Liver (tissue), 9 donors: ENCODE results near the gene TANC1. TPM values are rescaled to one million over a fixed set of nuclear protein-coding genes. Genes with fewer than 3 reads are reported as not detected.
"Not testable (repeated sequence)": the region's sequence is repeated elsewhere in the genome, so short reads cannot be mapped to it uniquely, and the experiment has no call there.

Experiments used
- DNase-seq: peaks from one replicate; pipeline ENCODE4 v3.0.0-alpha.2; 2017; ENCODE audit warnings: low spot score
- H3K27ac ChIP-seq, 2 donors: one replicate each; pipeline ENCODE4 v1.7.0; 2013; ENCODE audit warnings: inconsistent platforms in 2 of 2, low read length in 2 of 2, control low read depth in 1 of 2, low read depth in 1 of 2, mild to moderate bottlenecking in 1 of 2
- H3K27me3 ChIP-seq, 4 donors: one replicate each; pipeline versions ENCODE4 v1.6.1 to v1.7.0; 2013; ENCODE audit warnings: low read length in 3 of 4, inconsistent platforms in 1 of 4, mild to moderate bottlenecking in 1 of 4, moderate library complexity in 1 of 4; ENCODE audit not compliant: control insufficient read depth in 4 of 4, insufficient read depth in 4 of 4
- H3K36me3 ChIP-seq, 4 donors: one replicate each; pipeline versions ENCODE4 v1.6.1 to v1.7.0; 2013; ENCODE audit warnings: low read length in 3 of 4, mild to moderate bottlenecking in 3 of 4, low read depth in 1 of 4, moderate library complexity in 1 of 4; ENCODE audit not compliant: control insufficient read depth in 4 of 4, insufficient read depth in 3 of 4
- H3K4me1 ChIP-seq, 4 donors: one replicate each; pipeline versions ENCODE4 v1.6.1 to v1.7.0; 2013; ENCODE audit warnings: low read length in 3 of 4, mild to moderate bottlenecking in 3 of 4, moderate library complexity in 1 of 4; ENCODE audit not compliant: control insufficient read depth in 4 of 4, insufficient read depth in 4 of 4
- H3K4me3 ChIP-seq, 3 donors: one replicate each; pipeline versions ENCODE4 v1.6.1 to v1.7.0; 2013; ENCODE audit warnings: low read length in 3 of 3, control low read depth in 1 of 3, low read depth in 1 of 3, mild to moderate bottlenecking in 1 of 3
- H3K9ac ChIP-seq, 2 donors: one replicate each; pipeline ENCODE4 v1.7.0; 2013; ENCODE audit warnings: low read length in 2 of 2, mild to moderate bottlenecking in 2 of 2, moderate library complexity in 2 of 2, control low read depth in 1 of 2, low read depth in 1 of 2
- H3K9me3 ChIP-seq, 4 donors: one replicate each; pipeline versions ENCODE4 v1.6.1 to v1.7.0; 2013; ENCODE audit warnings: low read length in 3 of 4; ENCODE audit not compliant: control insufficient read depth in 4 of 4
- EGR1 ChIP-seq, 2 donors: IDR thresholded peaks; 2 replicates each; pipeline ENCODE4 v1.6.1; 2016 to 2018; ENCODE audit warnings: antibody characterized with exemption in 2 of 2, low read depth in 2 of 2
- FOXA1 ChIP-seq: IDR thresholded peaks from 2 replicates; pipeline ENCODE4 v1.6.1; 2016; ENCODE audit warnings: antibody characterized with exemption
- FOXA2 ChIP-seq: IDR thresholded peaks from 2 replicates; pipeline ENCODE4 v1.6.1; 2016; ENCODE audit warnings: antibody characterized with exemption
- GABPA ChIP-seq, 2 donors: IDR thresholded peaks in 1 of 2; conservative IDR thresholded peaks in 1 of 2; 2 replicates each; pipeline ENCODE4 v1.6.1; 2016; ENCODE audit warnings: antibody characterized with exemption in 2 of 2, mild to moderate bottlenecking in 1 of 2, moderate library complexity in 1 of 2
- HNF4A ChIP-seq, 2 donors: conservative IDR thresholded peaks; 2 replicates each; pipeline ENCODE4 v1.6.1; 2016; ENCODE audit warnings: antibody characterized with exemption in 2 of 2, mild to moderate bottlenecking in 2 of 2
- HNF4G ChIP-seq: IDR thresholded peaks from 2 replicates; pipeline ENCODE4 v1.6.1; 2016; ENCODE audit warnings: antibody characterized with exemption
- JUND ChIP-seq, 2 donors: IDR thresholded peaks; 2 replicates each; pipeline ENCODE4 v1.6.1; 2016; ENCODE audit warnings: antibody characterized with exemption in 2 of 2
- NR2F2 ChIP-seq: IDR thresholded peaks from 2 replicates; pipeline ENCODE4 v1.6.1; 2016; ENCODE audit warnings: antibody characterized with exemption
- RAD21 ChIP-seq, 2 donors: IDR thresholded peaks; 2 replicates each; pipeline ENCODE4 v1.6.1; 2016; ENCODE audit warnings: antibody characterized with exemption in 2 of 2, mild to moderate bottlenecking in 2 of 2
- REST ChIP-seq: IDR thresholded peaks from 2 replicates; pipeline ENCODE4 v1.6.1; 2016; ENCODE audit warnings: antibody characterized with exemption, mild to moderate bottlenecking
- RXRA ChIP-seq, 2 donors: IDR thresholded peaks; 2 replicates each; pipeline ENCODE4 v1.6.1; 2017 to 2018; ENCODE audit warnings: antibody characterized with exemption in 2 of 2, mild to moderate bottlenecking in 1 of 2
- SP1 ChIP-seq: IDR thresholded peaks from 2 replicates; pipeline ENCODE4 v1.6.1; 2018; ENCODE audit warnings: antibody characterized with exemption, mild to moderate bottlenecking
- TAF1 ChIP-seq: conservative IDR thresholded peaks from 2 replicates; pipeline ENCODE4 v1.6.1; 2016; ENCODE audit warnings: antibody characterized with exemption, mild to moderate bottlenecking
- YY1 ChIP-seq: IDR thresholded peaks from 2 replicates; pipeline ENCODE4 v1.6.1; 2016; ENCODE audit warnings: antibody characterized with exemption, mild to moderate bottlenecking
- ZBTB33 ChIP-seq: IDR thresholded peaks from 2 replicates; pipeline ENCODE4 v1.6.1; 2016; ENCODE audit warnings: antibody characterized with exemption
- WGBS: extraction: QIAGEN DNeasy Blood & Tissue Kit; methylation state at CpG from one replicate; pipeline ENCODE4 v1.1.7; 2013; 5-methylcytosine and 5-hydroxymethylcytosine counted together
- polyA plus RNA-seq, 2 donors: library from polyadenylated mRNA; stranded (reverse) in 1 of 2; unstranded in 1 of 2; fragments of 200-250 nt in 1 of 2; fragments of >200 nt in 1 of 2; fragmentation: Nextera tagmentation in 1 of 2; extraction: Ambion mirVana in 1 of 2; gene quantifications; one replicate each; pipeline versions ENCODE4 v1.2.1 to v1.2.3, GENCODE V29; 2013 to 2015
- total RNA-seq, 2 donors: library from RNA; depleted of rRNA; stranded (reverse); fragments of >200 nt; gene quantifications; one replicate each; pipeline ENCODE4 v1.2.3, GENCODE V29; 2014
- TF ChIP-seq, protein P1 (sequence below): IDR thresholded peaks from 2 replicates; pipeline ENCODE4 v1.6.1; 2016; ENCODE audit warnings: antibody characterized with exemption
- TF ChIP-seq, protein P2 (sequence below): fragments of 150-350 bp; IDR thresholded peaks from 2 replicates; pipeline ENCODE4 v1.5.1; 2017; ENCODE audit warnings: improper control_type of control experiment, low read depth, low read length; ENCODE audit not compliant: missing input control
- TF ChIP-seq, protein P3 (sequence below): IDR thresholded peaks from 2 replicates; pipeline ENCODE4 v1.6.1; 2016; ENCODE audit warnings: antibody characterized with exemption
- donor health status: healthy.
- donor health status: healthy.
- donor health status: healthy.
- donor health status: healthy.
- donor health status: healthy.

The TANC1 gene
- total and polyA plus RNA-seq, 4 donors: 3.7 to 17.7 (median 5.2) TPM

DNA sequence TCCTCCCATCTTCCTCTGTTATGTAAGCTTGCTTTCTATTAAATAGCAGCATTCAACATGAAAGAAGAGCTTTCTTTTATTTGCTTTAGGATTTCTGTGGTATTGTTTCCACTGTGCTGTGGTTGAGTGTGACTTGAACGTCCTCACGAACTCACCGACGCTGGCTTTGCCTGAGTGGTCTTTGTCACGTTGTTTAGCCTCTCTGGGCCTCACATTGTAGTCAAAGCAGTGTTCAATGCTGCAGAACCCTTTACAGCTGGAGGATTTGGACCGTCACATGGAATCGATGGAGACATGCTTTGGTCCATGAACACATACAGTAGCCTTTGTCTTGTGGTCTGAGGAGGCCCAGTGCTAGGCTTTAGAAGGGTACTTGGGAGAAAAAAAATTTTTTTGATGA, 66.3 kb downstream of the TANC1 start:
- Histone ChIP-seq H3K9me3 (no peaks in the 10 kb centered on the region), H3K36me3 (no peaks in the 10 kb centered on the region), H3K9ac (no peak overlapping the region), H3K4me3 (no peak overlapping the region), H3K27ac (no peak overlapping the region), H3K27me3 (no peaks in the 10 kb centered on the region), H3K4me1 (peaks cover 0 to 2% (median 0%) of the 10 kb centered on the region in 4 donors)
- DNase-seq: no peak
- no peak for TF ChIP-seq TAF1
- TF ChIP-seq, protein P1, sequence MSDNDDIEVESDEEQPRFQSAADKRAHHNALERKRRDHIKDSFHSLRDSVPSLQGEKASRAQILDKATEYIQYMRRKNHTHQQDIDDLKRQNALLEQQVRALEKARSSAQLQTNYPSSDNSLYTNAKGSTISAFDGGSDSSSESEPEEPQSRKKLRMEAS: no peak
- WGBS: 92% methylated on average over 7 of the region's 7 CpGs

GRCh38 chr2:159035790-159036411, 67.5 kb downstream of the TANC1 start:
- Histone ChIP-seq H3K9ac (no peak overlapping the region), H3K4me3 (no peak overlapping the region), H3K4me1 (no peaks in the 10 kb centered on the region), H3K27ac (no peak overlapping the region), H3K36me3 (no peaks in the 10 kb centered on the region), H3K9me3 (no peaks in the 10 kb centered on the region), H3K27me3 (no peaks in the 10 kb centered on the region)
- 79% methylated on average over 10 of the region's 10 CpGs for WGBS
- no peak for DNase-seq
- TF ChIP-seq, protein P2, sequence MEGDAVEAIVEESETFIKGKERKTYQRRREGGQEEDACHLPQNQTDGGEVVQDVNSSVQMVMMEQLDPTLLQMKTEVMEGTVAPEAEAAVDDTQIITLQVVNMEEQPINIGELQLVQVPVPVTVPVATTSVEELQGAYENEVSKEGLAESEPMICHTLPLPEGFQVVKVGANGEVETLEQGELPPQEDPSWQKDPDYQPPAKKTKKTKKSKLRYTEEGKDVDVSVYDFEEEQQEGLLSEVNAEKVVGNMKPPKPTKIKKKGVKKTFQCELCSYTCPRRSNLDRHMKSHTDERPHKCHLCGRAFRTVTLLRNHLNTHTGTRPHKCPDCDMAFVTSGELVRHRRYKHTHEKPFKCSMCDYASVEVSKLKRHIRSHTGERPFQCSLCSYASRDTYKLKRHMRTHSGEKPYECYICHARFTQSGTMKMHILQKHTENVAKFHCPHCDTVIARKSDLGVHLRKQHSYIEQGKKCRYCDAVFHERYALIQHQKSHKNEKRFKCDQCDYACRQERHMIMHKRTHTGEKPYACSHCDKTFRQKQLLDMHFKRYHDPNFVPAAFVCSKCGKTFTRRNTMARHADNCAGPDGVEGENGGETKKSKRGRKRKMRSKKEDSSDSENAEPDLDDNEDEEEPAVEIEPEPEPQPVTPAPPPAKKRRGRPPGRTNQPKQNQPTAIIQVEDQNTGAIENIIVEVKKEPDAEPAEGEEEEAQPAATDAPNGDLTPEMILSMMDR: peak; percentile 17
- TF ChIP-seq YY1 (no peak), FOXA2 (no peak), ZBTB33 (no peak), GABPA (IDR thresholded peaks at IDR 0.05 in 1 of 2, conservative IDR thresholded peaks at IDR 0.05 in 1 of 2) (no peak), JUND (IDR thresholded peaks at IDR 0.05) (no peak), REST (no peak), SP1 (no peak), EGR1 (IDR thresholded peaks at IDR 0.05; ENCODE audit: low read depth in 2 of 2) (no peak), RAD21 (IDR thresholded peaks at IDR 0.05) (peak; percentile 46 to 74), FOXA1 (no peak), HNF4G (no peak), NR2F2 (no peak), HNF4A (conservative IDR thresholded peaks at IDR 0.05) (no peak), RXRA (IDR thresholded peaks at IDR 0.05) (peak in 1 of 2 donors; percentile 35)
- TF ChIP-seq, protein P1: no peak
- TF ChIP-seq, protein P3, sequence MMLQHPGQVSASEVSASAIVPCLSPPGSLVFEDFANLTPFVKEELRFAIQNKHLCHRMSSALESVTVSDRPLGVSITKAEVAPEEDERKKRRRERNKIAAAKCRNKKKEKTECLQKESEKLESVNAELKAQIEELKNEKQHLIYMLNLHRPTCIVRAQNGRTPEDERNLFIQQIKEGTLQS: no peak

- not testable (repeated sequence) for H3K36me3 ChIP-seq, DNase-seq, H3K4me3 ChIP-seq, H3K27me3 ChIP-seq, H3K4me1 ChIP-seq, H3K9ac ChIP-seq, H3K9me3 ChIP-seq, H3K27ac ChIP-seq
- WGBS: 90% methylated on average over 3 of the region's 3 CpGs
Observed at GRCh38 chr2:159036461-159036860, 68.0 kb downstream of the TANC1 start.

GRCh38 chr2:159041328-159041727, 72.9 kb downstream of the TANC1 start:
- WGBS: 96% methylated on average over 11 of the region's 11 CpGs
- H3K27me3 ChIP-seq, H3K4me3 ChIP-seq, DNase-seq, H3K4me1 ChIP-seq, H3K36me3 ChIP-seq, H3K9ac ChIP-seq, H3K27ac ChIP-seq, H3K9me3 ChIP-seq: not testable (repeated sequence)
